ENCODE measurements around the gene NLRP4.

Gene NLRP4

GRCh38 chr19:55836340-55836739, at the start of gene NLRP4:
TSS of gene NLRP4 (plus strand) at chr19:55836540. CDS start at chr19:55852081, 15,541 bp downstream.
- DNase-seq (ENCODE audit: low read depth in 2 of 3, low spot score in 2 of 3) = no peak

- no peak for DNase-seq (ENCODE audit: low read depth in 2 of 3, low spot score in 2 of 3)
Measured at GRCh38 chr19:55795021-55795420, 41.3 kb upstream of the NLRP4 start.

- DNase-seq (ENCODE audit: low read depth in 2 of 3, low spot score in 2 of 3) = no peak
Measured at GRCh38 chr19:55801416-55801815, 34.9 kb upstream of the NLRP4 start.

- no peak for DNase-seq (ENCODE audit: low read depth in 2 of 3, low spot score in 2 of 3)
Measured at GRCh38 chr19:55802281-55802680, 34.1 kb upstream of the NLRP4 start.

GRCh38 chr19:55809381-55810058, 26.8 kb upstream of the NLRP4 start:
- peak in 1 of 3 experiments; percentile 10 for DNase-seq (ENCODE audit: low read depth in 2 of 3, low spot score in 2 of 3)

GRCh38 chr19:55811340-55811739, 25.0 kb upstream of the NLRP4 start:
- DNase-seq (ENCODE audit: low read depth in 2 of 3, low spot score in 2 of 3) = no peak

- no peak for DNase-seq (ENCODE audit: low read depth in 2 of 3, low spot score in 2 of 3)
Measured at GRCh38 chr19:55812449-55812848, 23.9 kb upstream of the NLRP4 start.

GRCh38 chr19:55813906-55814305, 22.4 kb upstream of the NLRP4 start:
- no peak for DNase-seq (ENCODE audit: low read depth in 2 of 3, low spot score in 2 of 3)

- DNase-seq (ENCODE audit: low read depth in 2 of 3, low spot score in 2 of 3) = no peak
Measured at GRCh38 chr19:55820037-55820436, 16.3 kb upstream of the NLRP4 start.

GRCh38 chr19:55830656-55831055, 5.7 kb upstream of the NLRP4 start:
- no peak for DNase-seq (ENCODE audit: low read depth in 2 of 3, low spot score in 2 of 3)

- DNase-seq (ENCODE audit: low read depth in 2 of 3, low spot score in 2 of 3) = no peak
Measured at GRCh38 chr19:55831846-55832245, 4.5 kb upstream of the NLRP4 start, which contains the start of gene NLRP11. TSS of gene NLRP11 (minus strand) at chr19:55831999. CDS start at chr19:55818174, 13,825 bp downstream.

- DNase-seq (ENCODE audit: low read depth in 2 of 3, low spot score in 2 of 3) = no peak
Measured at GRCh38 chr19:55832676-55833075, 3.7 kb upstream of the NLRP4 start.

GRCh38 chr19:55838251-55838650, 1.9 kb downstream of the NLRP4 start:
- no peak for DNase-seq (ENCODE audit: low read depth in 2 of 3, low spot score in 2 of 3)

GRCh38 chr19:55838906-55839305, 2.6 kb downstream of the NLRP4 start:
- DNase-seq (ENCODE audit: low read depth in 2 of 3, low spot score in 2 of 3) = no peak

- DNase-seq (ENCODE audit: low read depth in 2 of 3, low spot score in 2 of 3) = no peak
Measured at GRCh38 chr19:55855160-55855559, 18.8 kb downstream of the NLRP4 start.

GRCh38 chr19:55857149-55857548, 20.8 kb downstream of the NLRP4 start:
- no peak for DNase-seq (ENCODE audit: low read depth in 2 of 3, low spot score in 2 of 3)

- no peak for DNase-seq (ENCODE audit: low read depth in 2 of 3, low spot score in 2 of 3)
Measured at GRCh38 chr19:55857974-55858373, 21.6 kb downstream of the NLRP4 start.

GRCh38 chr19:55858401-55858800, 22.1 kb downstream of the NLRP4 start:
- DNase-seq (ENCODE audit: low read depth in 2 of 3, low spot score in 2 of 3) = no peak

- DNase-seq (ENCODE audit: low read depth in 2 of 3, low spot score in 2 of 3) = no peak
Measured at GRCh38 chr19:55858969-55859368, 22.6 kb downstream of the NLRP4 start.

- no peak for DNase-seq (ENCODE audit: low read depth in 2 of 3, low spot score in 2 of 3)
Measured at GRCh38 chr19:55866521-55866920, 30.2 kb downstream of the NLRP4 start.

- no peak for DNase-seq (ENCODE audit: low read depth in 2 of 3, low spot score in 2 of 3)
Measured at GRCh38 chr19:55867101-55867500, 30.8 kb downstream of the NLRP4 start.

- DNase-seq (ENCODE audit: low read depth in 2 of 3, low spot score in 2 of 3) = no peak
Measured at GRCh38 chr19:55870736-55871135, 34.4 kb downstream of the NLRP4 start.

GRCh38 chr19:55877211-55877610, 40.9 kb downstream of the NLRP4 start:
- DNase-seq (ENCODE audit: low read depth in 2 of 3, low spot score in 2 of 3) = no peak

Data from activated CD8-positive, alpha-beta memory T cell treated with anti-CD3 and anti-CD28 coated beads for 48 hours (primary cell).